Measurements from ENCODE around the gene S100A11. TPM values are rescaled to one million over a fixed set of nuclear protein-coding genes. Genes with fewer than 3 reads are reported as not detected.
A peak's percentile ranks its signal among the peaks of the same experiment; 100 is the strongest.

S100A11 gene
- total and polyA plus RNA-seq, 9 of the 15 experiments (the other 6 are each of a cell fraction or from before 2014, with no cell fraction given), result 131 to 808 (median 235) TPM

GRCh38 chr1:152003846-152004442 is 32.9 kb downstream of the S100A11 start:
- Histone ChIP-seq H3K4me1 (replicated peaks in 1 of 2; ENCODE audit: control insufficient read depth in 2 of 2, insufficient read depth in 2 of 2, low read length in 2 of 2) (no peaks in the 10 kb centered on the region), H3K27ac (ENCODE audit: extremely low read depth, low read depth, low read length) (no peak overlapping the region)
- intact Hi-C loops (cut with micrococcal nuclease), result no loop called here

More at GRCh38 chr1:152003846-152004442, 32.9 kb downstream of the S100A11 start:
- no peak overlapping the region for H3K4me3 ChIP-seq
- H3K9me3 ChIP-seq (replicated peaks; ENCODE audit: control insufficient read depth, insufficient read depth, low read depth, low read length), result no peaks in the 10 kb centered on the region
- ChIA-PET POLR2A (interaction anchor here (0.6 to 1.1 kb wide), 2 partner anchors 54 to 1269 kb away, joined by 3 to 6 read pairs; no protein-coding TSS in a partner anchor), CTCF (ENCODE audit: low intra/inter-chr PET ratio) (interaction anchor here (1.4 kb wide), 1 partner anchor 115 kb away, joined by 5 read pairs; no protein-coding TSS in a partner anchor)
- no peaks in the 10 kb centered on the region for H3K9me1 ChIP-seq (ENCODE audit: control insufficient read depth, insufficient read depth, low read length)
- 4% methylated on average over 4 of the region's 4 CpGs for WGBS (ENCODE audit: insufficient coverage, low coverage, missing lambda C conversion rate)
- no peaks in the 10 kb centered on the region for H4K20me1 ChIP-seq (replicated peaks; ENCODE audit: control insufficient read depth, insufficient read depth, low read length)
- no peak overlapping the region for H3K9ac ChIP-seq (ENCODE audit: insufficient read depth in 1 of 2, low read depth in 2 of 2, low read length in 2 of 2)
- H2AFZ ChIP-seq (ENCODE audit: low read depth, low read length), result no peak overlapping the region
- TF ChIP-seq CTCF (IDR thresholded peaks at IDR 0.05 in 2 of 3, conservative IDR thresholded peaks at IDR 0.05 in 1 of 3; ENCODE audit: insufficient read depth in 2 of 3, low read depth in 1 of 3, low read length in 3 of 3) (0 out of 6 replicates have a peak, but pooled peaks of 2 of the 3 experiments have one; percentile 7 to 8), SAFB2 (IDR thresholded peaks at IDR 0.05; ENCODE audit: borderline replicate concordance, low read depth, low read length, severe bottlenecking) (no peak), NR3C1 (CRISPR knock-in tag; IDR thresholded peaks at IDR 0.05) (no peak), ZBTB11 (CRISPR knock-in tag; IDR thresholded peaks at IDR 0.05) (0 out of 6 replicates have a peak, but pooled peaks of 1 of the 3 experiments have one; percentile 9), ZNF274 (IDR thresholded peaks at IDR 0.05; ENCODE audit: borderline replicate concordance, low read depth, low read length) (no peak), POLR2AphosphoS5 (IDR thresholded peaks at IDR 0.05; ENCODE audit: control insufficient read depth, insufficient read depth, low read depth, low read length) (no peak), KAT8 (IDR thresholded peaks at IDR 0.05; ENCODE audit: low read depth) (no peak), CBFB (CRISPR knock-in tag; IDR thresholded peaks at IDR 0.05) (no peak), RAD21 (CRISPR knock-in tag; conservative IDR thresholded peaks at IDR 0.05 in 1 of 2, IDR thresholded peaks at IDR 0.05 in 1 of 2) (peak in 1 of 2 experiments; percentile 12; a peak in 1 of 4 replicates), SMAD2 (IDR thresholded peaks at IDR 0.05; ENCODE audit: low read depth, low read length) (no peak), HDAC2 (IDR thresholded peaks at IDR 0.05) (no peak), RFX7 (CRISPR knock-in tag; IDR thresholded peaks at IDR 0.05) (no peak), CBFA2T3 (IDR thresholded peaks at IDR 0.05) (no peak)
- BruUV-seq (replicated peaks), result no TSS peak
- H3K79me2 ChIP-seq (ENCODE audit: control insufficient read depth, insufficient read depth, low read length), result no peaks in the 10 kb centered on the region
- ATAC-seq, result peak; percentile 49
- no peak overlapping the region for H3K4me2 ChIP-seq (ENCODE audit: insufficient read depth, low read length)
- in situ Hi-C loops (cut with MboI), result no loop called here
- no peaks in the 10 kb centered on the region for H3K36me3 ChIP-seq (ENCODE audit: control insufficient read depth, insufficient read depth, low read length)
- DNase-seq (ENCODE audit: extremely low read depth in 1 of 4, low spot score in 3 of 4), result no peak
- FAIRE-seq, result no peak
- peaks cover 16 to 18% of the 10 kb centered on the region in 2 experiments; a peak in 4 of 5 replicates for H3K27me3 ChIP-seq (ENCODE audit: control insufficient read depth in 2 of 2, insufficient read depth in 2 of 2, low read length in 2 of 2)
